ENCODE data around the gene CSF3R.
"Not testable (repeated sequence)": the region's sequence is repeated elsewhere in the genome, so short reads cannot be mapped to it uniquely, and the experiment has no call there.

The CSF3R gene

DNA sequence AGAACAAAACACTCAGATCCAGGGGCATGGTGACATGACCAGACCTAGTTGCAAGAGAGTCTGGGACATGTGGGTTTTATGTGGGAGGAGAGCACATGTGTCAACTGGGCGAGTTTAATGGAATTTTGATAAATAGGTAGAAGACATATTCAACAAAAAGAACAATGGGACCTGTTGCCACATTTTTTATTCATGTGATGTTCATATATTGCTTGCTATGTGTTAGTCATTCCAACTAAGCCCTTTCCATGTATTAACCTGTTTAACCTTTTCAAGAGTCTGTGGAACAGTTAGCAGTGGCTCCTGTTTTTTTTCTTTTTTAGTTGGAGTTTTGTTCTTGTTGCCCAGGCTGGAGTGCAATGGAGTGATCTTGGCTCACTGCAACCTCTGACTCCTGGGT lies 30.1 kb upstream of the CSF3R start:
- no peak for DNase-seq

DNA sequence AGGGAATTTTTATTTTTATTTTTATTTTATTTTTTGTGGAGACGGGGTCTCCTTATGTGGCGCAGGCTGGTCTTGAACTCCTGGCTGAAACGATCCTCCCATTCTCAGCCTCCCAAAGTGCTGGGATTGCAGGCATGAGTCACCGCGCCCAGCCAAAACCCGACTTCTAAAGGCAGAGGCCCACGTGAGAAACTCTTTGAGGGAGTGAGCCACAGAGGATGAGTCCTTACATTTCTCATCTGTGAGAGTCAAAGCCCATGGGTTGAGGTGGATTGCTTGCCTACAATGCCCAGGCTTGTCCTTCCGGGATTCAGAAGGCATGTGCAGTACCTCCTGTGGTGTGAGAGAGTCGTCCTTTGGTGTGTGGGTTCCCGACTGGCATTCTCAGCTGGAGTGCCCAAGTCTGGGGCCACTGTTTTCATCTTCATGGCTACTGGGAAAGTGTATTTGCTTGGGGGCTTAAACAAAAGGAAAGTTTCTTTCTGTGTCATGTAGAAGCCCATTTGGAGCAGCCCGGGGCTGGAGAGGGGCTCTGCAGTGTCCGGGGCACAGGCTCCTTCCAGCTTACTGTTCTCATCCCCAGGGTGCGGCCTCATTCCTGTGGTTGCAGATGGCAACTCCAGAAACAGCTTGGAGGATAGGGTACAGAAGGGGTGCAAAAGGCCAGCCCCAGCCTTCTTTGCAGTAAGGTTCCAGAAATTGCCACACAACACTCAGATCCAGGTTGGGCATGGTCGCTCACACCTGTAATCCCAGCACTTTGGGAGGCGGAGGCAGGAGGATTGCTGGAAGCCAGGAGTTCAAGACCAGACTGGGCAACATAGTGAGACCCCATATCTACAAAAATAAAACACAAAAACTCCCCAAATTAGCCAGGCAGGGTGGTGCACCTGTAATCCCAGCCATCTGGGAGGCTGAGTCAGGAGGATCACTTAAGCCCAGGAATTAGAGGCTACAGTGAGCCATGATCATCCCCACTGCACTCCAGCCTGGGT lies 29.4 kb upstream of the CSF3R start:
- DNase-seq = no peak

DNA sequence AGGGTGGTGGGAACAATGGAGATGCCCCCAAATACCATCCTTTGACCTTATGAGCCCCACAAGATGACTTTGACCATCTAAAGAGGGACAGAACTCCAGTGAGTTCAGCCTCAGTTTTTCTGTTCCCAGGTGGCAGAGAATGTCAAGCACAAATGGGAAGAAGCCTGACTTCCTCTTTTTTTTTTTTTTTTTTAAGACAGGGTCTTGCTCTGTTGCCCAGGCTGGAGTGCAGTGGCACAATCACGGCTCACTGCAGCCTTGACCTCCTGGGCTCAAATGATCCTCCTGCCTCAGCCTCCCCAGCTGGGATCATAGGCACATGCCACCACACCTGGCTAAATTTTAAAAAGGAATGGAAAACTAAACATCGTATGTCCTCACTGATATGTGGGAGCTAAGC lies 28.5 kb upstream of the CSF3R start:
- DNase-seq = not testable (repeated sequence)

DNA sequence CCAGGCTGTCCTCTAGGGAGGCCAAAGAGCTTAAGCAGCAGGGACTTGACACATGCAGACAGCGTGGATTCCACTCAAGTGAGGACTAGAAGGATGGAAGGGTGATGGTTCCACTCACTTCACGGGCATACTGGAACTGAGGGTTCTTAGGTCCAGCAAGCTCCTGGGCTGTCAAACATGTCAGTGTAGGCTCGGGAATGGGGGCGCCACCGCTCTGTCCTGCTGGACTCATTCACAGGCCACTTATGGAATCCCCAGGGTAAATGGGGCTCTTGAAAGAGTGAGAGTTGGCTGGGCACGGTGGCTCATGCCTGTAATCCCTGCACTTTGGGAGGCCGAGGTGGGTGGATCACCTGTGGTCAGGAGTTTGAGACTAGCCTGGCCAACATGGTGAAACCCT lies 27.7 kb upstream of the CSF3R start:
- DNase-seq = no peak

DNA sequence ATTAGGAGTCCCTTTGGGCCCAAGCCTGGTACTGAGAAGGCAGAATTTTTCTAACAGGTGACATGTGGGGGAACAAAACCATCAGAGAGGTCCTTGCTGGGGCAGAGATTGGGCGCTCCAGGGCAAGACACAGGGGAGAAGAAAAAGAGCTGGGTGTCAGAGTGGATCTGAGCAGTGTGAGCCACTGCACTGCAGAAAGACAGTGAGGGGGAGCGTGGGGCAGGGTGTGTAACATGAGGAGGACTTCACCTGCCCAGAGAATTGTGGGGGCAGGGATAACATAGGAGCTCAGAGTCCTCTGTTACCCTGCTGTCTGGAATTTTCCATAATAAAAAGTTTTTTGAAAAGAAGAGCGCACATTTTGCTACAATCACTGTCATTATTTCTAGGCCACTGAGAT lies 25.5 kb upstream of the CSF3R start:
- no peak for DNase-seq

DNA sequence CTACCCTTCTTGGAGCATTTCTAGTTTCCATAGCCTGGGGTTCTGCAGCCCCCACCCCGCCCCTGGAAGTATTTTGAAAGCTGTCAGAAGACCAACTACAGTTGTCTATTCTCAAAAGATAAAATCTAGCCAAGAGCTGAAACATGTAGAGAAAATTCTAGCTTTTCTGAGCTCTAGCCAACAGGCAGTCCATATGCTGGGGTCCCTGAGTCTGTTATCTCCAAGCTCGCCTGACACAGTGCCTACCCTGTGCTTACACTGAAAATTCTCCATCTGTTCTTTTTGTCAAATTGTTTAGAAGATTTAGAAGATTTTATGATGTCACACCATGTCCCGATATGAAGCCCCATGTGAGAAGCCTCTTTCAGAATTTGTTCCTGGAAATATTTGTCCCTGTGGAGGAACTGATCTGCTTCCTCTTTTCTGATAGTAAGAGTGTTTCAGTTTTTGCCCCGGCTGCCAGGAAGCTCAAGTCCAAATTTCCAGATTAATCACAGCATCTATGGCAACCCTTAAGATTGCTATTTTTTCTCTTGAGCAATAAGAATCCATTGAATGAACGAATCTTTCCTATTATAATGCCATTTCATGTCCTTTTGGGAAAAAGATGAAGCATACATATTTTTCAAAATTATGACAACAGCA lies 23.7 kb upstream of the CSF3R start:
- DNase-seq = no peak

DNA sequence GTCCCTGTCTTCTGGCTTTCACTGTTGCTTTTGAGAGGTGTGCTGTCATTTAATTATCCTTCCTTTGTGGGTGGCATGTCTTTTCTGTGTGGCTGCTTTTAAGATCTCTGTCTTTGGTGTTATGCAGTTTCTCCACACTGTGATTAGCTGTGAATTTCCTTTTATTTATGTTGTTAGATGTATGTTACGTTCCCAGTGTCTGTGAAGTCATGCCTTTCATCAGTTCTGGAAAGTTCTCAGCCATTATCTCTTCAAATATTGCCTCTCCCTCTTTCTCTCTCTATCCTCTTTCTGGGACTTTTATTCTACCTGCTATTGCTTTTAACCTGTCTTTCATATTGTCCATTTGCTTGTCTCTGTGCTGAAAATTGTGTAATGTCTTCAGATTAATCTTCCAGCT lies 21.0 kb upstream of the CSF3R start:
- no peak for DNase-seq

DNA sequence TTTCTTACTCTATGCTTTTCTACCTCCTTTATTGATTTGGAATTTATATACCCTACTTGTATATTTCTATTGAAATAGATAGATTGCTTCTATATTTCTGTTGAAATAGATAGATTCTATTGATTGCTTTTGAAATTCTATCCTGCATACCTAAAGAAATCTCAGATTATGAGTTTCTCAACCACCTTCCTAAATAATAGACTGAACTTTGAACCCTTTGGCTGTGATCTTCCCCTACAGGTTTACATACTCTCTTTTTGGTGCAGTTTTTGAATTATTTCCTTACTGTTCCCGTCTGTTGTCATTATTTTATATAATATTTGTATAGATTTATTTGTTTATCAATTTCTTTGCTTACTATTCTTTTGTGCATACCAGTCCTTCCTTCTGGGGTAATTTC lies 20.4 kb upstream of the CSF3R start:
- DNase-seq = no peak

DNA sequence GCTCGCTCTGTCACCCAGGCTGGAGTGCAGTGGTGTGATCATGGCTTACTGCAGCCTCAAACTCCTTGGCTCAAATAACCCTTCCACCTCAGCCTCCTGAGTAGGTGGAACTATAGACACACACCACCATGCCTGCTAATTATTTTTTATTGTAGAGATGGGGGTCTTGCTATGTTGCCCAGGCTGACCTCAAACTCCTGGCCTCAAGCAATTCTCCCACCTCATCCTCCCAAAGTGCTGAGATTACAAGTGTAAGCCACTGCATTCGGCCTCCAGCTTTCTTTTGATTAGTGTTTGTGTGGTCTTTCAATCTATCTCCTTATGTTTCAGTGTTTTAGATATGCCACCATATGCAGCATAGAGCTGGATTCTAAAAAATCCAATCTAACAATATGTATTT lies 19.9 kb upstream of the CSF3R start:
- DNase-seq = no peak

DNA sequence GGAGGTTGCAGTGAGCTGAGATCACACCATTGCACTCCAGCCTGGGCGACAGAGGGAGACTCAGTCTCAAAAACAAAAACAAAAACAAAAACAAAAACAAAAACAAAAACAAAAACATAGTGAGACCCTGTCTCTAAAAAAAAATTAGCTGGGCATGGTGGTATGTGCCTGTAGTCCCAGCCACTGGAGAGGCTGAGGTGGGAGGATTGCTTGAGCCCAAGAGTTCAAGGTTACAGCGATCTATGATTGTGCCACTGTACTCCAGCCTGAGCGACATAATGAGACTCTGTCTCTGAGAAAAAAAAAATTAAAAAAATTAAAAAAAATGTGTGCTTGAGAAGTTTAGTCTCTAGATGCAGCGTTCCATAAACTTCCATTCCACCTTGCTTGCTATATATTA lies 19.2 kb upstream of the CSF3R start:
- not testable (repeated sequence) for DNase-seq

DNA sequence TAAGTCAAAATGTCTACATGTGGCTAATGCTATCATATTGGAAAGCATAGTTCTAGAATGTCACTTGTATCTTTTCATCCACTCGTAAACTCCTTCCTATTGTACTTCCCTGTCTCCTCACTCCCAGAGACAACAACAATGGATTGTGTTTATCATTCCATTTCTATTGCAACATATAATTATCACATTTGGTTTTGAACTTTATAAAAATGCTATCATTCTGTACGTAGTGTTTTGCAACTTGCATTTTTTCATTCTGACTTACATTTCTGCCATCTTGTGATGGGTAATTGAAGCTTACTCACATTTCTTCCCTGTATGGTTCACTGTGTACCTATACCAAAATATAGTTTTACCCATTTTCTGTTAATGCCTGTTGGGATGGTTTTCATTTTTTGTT lies 14.5 kb upstream of the CSF3R start:
- no peak for DNase-seq

DNA sequence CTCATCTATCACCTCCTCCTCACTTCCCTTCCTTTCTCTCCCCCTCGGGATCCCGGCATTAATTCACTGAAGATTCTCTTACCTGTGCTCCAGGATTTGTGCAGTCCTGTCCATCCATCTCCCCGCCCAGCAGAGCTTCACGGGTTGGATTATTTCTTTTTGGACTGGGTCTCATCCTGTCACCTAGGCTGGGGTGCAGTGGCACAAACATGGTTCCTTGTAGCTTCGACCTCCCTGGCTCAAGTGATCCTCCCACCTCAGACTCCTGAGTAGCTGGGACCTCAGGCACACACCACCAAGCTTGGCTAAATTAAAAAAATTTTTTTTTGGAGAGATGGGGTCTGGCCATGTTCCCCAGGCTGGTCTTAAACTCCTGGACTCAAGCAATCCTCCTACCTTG lies 12.3 kb upstream of the CSF3R start:
- DNase-seq = no peak

DNA sequence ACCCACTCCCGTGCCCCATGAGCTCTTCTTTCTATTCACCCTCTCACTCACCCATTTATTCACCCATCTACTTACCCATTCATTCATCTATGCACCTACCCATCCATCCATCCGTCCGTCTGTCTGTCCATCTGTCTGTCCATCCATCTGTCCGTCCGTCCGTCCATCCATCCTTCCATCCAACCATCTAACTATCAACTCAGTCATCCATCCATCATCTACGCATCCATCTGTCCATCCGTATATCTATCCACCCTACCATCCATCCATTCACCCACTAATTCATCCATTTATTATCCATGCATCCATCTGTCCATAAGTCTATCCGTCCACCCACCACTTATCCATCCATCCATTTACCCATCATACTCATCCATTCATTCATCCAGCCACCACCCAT lies 10.8 kb upstream of the CSF3R start:
- no peak for DNase-seq

DNA sequence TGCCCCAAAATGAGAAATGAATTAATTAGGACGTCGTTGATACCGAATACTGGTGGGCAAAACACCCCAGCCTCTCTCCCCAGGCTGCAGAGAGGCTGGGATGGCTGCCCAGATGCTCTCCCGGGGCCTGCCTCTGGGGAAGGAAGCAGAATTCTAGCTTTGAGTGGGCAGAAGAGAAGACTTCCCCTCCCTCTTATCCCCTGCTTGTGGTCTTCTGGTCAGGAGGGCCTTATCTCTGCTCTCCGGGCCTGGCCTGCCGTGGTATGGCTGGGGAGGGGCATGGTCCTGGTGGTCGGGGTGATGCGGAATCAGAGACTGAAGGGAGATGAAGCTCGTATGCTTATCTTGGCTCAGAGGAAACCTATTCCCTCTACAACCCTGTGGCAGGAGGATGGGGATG lies 9.8 kb upstream of the CSF3R start:
- DNase-seq = no peak

DNA sequence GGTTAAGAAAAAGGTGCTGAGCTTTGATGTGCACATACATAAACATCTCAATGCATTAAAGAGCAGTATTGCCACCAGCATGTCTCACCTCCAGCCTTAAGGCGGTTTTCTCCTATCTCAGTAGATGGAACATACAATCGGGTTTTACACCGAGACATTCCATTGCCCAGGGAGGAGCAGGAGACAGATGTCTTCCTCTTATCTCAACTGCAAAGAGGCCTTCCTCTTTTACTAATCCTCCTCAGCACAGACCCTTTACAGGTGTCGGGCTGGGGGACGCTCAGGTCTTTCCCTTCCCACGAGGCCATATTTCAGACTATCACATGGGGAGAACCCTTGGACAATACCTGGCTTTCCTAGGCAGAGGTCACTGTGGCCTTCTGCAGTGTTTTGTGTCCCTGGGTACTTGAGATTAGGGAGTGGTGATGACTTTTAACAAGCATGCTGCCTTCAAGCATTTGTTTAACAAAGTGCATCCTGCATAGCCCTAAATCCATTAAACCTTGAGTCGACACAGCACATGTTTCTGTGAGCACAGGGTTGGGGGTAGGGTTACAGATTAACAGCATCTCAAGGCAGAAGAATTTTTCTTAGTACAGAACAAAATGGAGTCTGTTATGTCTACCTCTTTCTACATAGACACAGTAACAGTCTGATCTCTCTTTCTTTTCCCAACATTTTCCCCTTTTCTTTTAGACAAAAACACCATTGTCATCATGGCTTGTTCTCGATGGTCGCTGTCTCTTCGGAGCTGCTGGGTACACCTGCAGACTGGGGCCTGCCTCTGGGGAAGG lies 6.7 kb upstream of the CSF3R start:
- DNase-seq = not testable (repeated sequence)

DNA sequence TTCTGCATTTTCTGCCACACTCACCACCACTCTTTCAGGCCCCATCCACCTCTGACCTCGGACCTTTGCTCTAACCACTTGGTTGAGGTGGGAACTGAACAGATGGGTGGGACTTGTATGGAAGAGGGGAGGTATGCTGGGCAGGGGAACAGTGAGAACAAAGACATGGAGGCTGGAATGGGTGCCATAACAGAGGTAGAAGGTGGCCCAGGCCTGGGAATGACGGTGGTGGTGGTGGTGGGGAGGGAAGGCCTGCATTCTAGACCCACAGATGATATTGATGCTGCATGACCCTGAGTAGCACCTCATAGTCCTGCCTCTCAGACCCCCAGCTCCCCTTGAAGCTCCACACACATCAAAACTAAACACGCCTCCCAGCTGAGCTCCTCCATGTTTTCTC lies 5.2 kb upstream of the CSF3R start:
- DNase-seq = no peak

DNA sequence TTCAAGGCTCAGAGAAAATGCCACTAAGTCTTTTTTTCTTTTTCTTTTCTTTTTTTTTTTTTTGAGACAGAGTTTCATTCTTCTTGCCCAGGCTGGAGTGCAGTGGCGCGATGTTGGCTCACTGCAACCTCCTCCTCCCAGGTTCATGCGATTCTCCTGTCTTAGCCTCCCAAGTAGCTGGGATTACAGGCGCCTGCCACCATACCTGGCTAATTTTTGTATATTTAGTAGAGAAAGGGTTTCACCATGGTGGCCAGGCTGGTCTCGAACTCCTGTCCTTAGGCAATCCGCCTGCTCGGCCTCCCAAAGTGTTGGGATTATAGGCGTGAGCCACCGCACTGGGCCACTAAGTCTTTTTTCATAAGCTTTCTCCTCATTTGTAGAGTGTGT lies 4.6 kb upstream of the CSF3R start:
- not testable (repeated sequence) for DNase-seq

DNA sequence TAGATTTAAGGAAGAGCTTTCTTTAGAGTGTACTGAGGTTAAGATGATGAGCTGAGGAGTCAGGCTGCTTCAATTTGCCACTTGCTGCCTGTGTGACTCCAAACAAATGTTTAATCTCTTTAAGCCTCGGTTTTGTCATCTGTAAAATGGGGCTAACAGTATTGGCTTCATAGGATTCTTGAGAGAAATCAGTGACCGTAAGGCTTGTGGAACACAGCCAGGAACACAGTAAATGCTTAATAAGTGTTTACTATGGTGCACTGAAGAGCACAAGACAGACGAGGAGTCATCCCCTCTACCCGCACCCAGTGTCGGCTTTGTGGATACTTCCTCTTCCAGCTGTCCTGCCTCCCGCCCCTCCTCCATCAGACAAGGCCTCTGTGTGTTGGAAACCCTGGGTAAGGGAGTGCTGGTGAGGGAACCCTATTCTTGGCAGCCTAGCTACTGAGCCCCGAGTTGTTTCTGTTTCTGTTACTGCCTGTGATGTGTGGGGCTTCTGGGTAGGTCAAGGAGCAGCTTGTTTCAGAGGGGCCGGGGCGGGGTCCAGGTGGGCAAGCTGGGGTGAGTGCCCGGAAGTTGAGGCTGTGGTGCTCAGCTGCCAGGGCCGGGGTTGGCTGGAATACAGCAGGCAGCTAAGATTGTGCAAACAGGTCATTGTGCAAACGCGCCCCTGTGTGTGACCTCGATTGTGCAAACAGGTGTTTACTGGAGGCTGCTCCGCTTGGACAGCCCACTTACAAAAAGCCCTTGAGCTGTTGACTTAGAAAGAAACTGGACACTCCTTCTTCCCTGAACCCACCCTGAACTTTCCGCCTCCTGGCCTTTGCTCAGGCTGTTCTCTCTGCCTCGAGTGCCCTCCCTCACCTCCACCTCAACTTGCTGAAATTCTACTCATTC lies 4.0 kb upstream of the CSF3R start:
- DNase-seq = no peak

DNA sequence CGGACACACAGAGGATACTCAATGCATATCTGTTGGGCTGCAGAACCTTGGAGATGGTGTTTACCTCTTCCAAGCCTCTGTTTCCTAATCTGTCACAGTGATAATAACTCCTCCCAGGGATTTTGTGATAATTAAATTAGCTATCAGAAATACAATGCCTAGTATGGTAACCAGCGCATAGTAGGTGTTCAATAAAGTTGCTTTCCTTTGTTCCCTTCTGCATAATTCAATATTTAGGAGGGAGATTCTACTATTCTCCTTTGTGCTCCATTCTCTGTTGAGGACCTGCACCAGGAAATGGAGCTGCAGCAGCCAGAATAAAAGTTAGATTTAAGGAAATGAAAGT lies 3.4 kb upstream of the CSF3R start:
- no peak for DNase-seq

DNA sequence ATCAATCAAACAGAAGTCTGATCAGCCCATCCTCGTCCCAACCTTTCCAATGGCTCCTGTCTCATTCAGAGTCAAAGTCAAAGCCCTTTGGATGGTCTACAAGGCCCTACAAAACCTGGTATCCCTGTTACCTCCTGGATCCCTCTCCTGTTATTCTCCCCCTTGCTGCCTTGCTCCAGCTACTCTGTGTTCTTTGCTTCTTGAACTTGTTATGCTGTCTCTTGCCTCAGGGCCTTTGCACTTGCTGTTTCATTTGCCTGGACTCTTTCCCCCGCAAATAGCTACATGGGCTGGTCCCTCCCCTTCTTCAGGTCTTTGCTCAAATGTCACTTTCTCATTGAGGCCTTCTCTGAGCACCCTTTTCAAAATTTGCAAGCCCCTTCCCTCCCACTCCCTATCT lies 1.4 kb upstream of the CSF3R start:
- no peak for DNase-seq

DNA sequence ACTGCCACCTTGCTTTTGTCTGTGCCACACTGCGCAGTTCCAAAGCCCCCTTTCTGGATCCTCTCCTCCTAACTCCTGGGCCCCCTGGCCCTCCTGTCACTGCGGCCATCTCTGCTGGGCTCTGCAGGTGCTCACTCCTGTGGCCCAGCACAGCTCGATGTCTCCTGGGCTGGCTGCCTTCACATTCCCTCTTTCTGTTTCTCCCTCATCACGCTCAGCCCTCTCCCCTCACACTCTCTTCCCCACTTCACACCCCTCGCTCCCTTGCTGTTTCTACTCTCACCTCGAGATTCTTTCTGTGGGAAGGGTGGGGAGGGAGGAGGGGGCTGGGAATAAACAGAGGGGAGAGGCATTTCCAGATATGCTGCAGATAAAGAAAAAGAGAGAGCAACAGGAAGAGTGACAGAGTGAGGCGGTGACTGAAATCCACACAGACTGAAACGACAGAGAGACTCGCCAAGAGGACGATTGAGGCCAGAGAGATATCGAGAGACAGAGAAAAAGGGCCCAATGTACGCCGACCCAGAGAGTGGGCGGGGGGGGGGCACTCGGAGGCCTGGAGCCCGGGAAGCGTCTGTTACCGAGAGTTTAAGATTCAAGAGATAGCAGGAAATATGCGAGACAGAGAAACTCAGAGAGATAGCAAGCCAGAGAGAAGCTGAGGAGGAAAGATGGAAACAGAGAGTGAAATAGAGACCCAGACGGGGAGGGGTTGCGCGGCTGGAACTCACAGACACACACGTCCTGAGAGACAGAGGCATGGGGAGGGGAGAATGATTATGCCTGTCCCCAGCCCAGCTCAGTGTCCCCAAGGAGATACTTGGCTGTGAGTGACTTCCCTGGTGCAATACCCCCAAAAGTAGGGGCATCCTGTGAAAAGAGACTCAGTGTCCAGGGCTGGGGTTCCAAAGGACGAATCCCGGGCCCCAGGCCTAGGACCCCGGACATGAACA lies 666 bp downstream of the CSF3R start:
- DNase-seq = no peak

DNA sequence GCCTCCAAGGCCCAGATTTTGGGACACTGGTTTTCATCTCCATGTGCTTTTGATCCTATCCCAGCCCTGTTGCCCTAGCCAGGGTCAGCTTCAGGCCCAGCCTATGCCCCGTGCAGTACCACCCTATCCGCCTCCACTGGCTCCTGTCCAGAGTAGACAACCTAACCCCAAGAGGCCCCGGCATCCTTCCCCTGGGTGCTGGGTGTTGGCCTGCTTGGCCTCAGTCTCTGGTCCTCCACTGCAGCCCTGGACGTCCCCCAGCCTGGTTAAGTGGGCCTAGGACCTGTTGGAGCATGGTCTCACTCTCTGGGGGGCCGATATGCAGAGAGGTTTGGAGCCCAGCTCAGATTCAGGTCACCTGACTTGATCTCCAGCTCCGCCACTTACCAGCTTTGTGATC lies 1.6 kb downstream of the CSF3R start:
- DNase-seq = no peak

All from activated T-cell treated with anti-CD3 and anti-CD28 coated beads, Interleukin-2, amount 50 U/mL, for 1 hour (primary cell).